Mammary epithelial cell (primary cell): Measurements from ENCODE around the gene RPL19.

Source experiments
- CTCF ChIP-seq, 2 donors: IDR thresholded peaks in 1 of 2; conservative IDR thresholded peaks in 1 of 2; 2 replicates each; pipeline ENCODE4 v1.5.1; 2011 to 2012; ENCODE audit warnings: inconsistent platforms in 2 of 2, low read length in 2 of 2, mild to moderate bottlenecking in 2 of 2, control low read depth in 1 of 2, low read depth in 1 of 2; ENCODE audit not compliant: insufficient read depth in 1 of 2; ENCODE audit errors: extremely low read depth in 1 of 2
- EZH2 ChIP-seq: IDR thresholded peaks from 2 replicates; pipeline ENCODE4 v1.6.1; 2012; ENCODE audit warnings: low read length, inconsistent platforms, borderline replicate concordance

GRCh38 chr17:39196241-39196807, 3.8 kb upstream of the RPL19 start:
- TF ChIP-seq CTCF (conservative IDR thresholded peaks at IDR 0.05 in 1 of 2, IDR thresholded peaks at IDR 0.05 in 1 of 2; ENCODE audit: extremely low read depth in 1 of 2, insufficient read depth in 1 of 2, low read depth in 1 of 2, low read length in 2 of 2) (no peak), EZH2 (no peak)
